HepG2 (cell line): Measurements from ENCODE around the gene PSMD2. TPM values are rescaled to one million over a fixed set of nuclear protein-coding genes. Genes with fewer than 3 reads are reported as not detected.

Source experiments
- ATAD3A ChIP-seq: sonication (generic); formaldehyde crosslinking; IDR thresholded peaks from 2 replicates; pipeline ENCODE4 v1.4.0; 2020; ENCODE audit warnings: missing genetic modification reagents
- ATF7-NPFF ChIP-seq: sonication (generic); formaldehyde crosslinking; IDR thresholded peaks from 2 replicates; pipeline ENCODE4 v1.8.1; 2023; ENCODE audit warnings: mild to moderate bottlenecking, low read depth, missing genetic modification reagents, moderate library complexity
- DRAP1 ChIP-seq: IDR thresholded peaks from 2 replicates; pipeline ENCODE4 v1.6.1; 2016; ENCODE audit warnings: missing genetic modification reagents, missing compliant biosample characterization
- ETV6 ChIP-seq: sonication (generic); formaldehyde crosslinking; conservative IDR thresholded peaks from 2 replicates; pipeline ENCODE4 v1.4.0; 2020; ENCODE audit warnings: missing genetic modification reagents
- HDAC2 ChIP-seq: sonication (generic); formaldehyde crosslinking; IDR thresholded peaks from 2 replicates; pipeline ENCODE4 v1.4.0; 2020; ENCODE audit warnings: missing genetic modification reagents
- MXI1 ChIP-seq: IDR thresholded peaks from 3 replicates; pipeline ENCODE4 v1.6.1; 2012; ENCODE audit warnings: low read depth, low read length, inconsistent platforms, borderline replicate concordance
- PAF1 ChIP-seq: IDR thresholded peaks from 2 replicates; pipeline ENCODE4 v1.6.1; 2016; ENCODE audit warnings: missing genetic modification reagents, missing compliant biosample characterization
- PATZ1 ChIP-seq: sonication (generic); formaldehyde crosslinking; IDR thresholded peaks from 2 replicates; pipeline ENCODE4 v1.4.0; 2020; ENCODE audit warnings: missing genetic modification reagents
- SAP130 ChIP-seq: IDR thresholded peaks from 2 replicates; pipeline ENCODE4 v1.6.1; 2016; ENCODE audit warnings: low read depth
- SMAD9 ChIP-seq: sonication (generic); formaldehyde crosslinking; IDR thresholded peaks from 2 replicates; pipeline ENCODE4 v1.5.1; 2020; ENCODE audit warnings: mild to moderate bottlenecking, missing genetic modification reagents
- SP1 ChIP-seq, 2 experiments: fragments of 450-650 bp in 1 of 2; sonication (generic) in 1 of 2; formaldehyde crosslinking in 1 of 2; IDR thresholded peaks; 2 replicates each; pipeline versions ENCODE4 v1.4.0 to v1.6.1; 2016 to 2020; ENCODE audit warnings: missing genetic modification reagents in 1 of 2
- SRSF1 ChIP-seq: fragments of 200-400 bp; formaldehyde crosslinking; optimal IDR thresholded peaks from 2 replicates; pipeline ENCODE3; 2017; ENCODE audit warnings: mild to moderate bottlenecking, low read depth, low read length, moderate library complexity
- SRY ChIP-seq: sonication (generic); formaldehyde crosslinking; IDR thresholded peaks from 2 replicates; pipeline ENCODE4 v1.8.0; 2022; ENCODE audit warnings: mild to moderate bottlenecking, missing genetic modification reagents
- YEATS4 ChIP-seq: sonication (generic); formaldehyde crosslinking; IDR thresholded peaks from 2 replicates; pipeline ENCODE4 v1.4.0; 2020; ENCODE audit warnings: missing genetic modification reagents, borderline replicate concordance
- ZNF44 ChIP-seq: sonication (generic); formaldehyde crosslinking; IDR thresholded peaks from 2 replicates; pipeline ENCODE4 v1.5.1; 2020; ENCODE audit warnings: mild to moderate bottlenecking, missing genetic modification reagents
- ZNF605 ChIP-seq: sonication (generic); formaldehyde crosslinking; IDR thresholded peaks from 2 replicates; pipeline ENCODE4 v1.8.0; 2022; ENCODE audit warnings: mild to moderate bottlenecking, missing genetic modification reagents
- ZNF615 ChIP-seq: sonication (generic); formaldehyde crosslinking; IDR thresholded peaks from 2 replicates; pipeline ENCODE4 v1.5.0; 2020; ENCODE audit warnings: mild to moderate bottlenecking, missing genetic modification reagents, borderline replicate concordance
- ZNF7 ChIP-seq: IDR thresholded peaks from 2 replicates; pipeline ENCODE4 v1.6.1; 2016; ENCODE audit warnings: missing biosample characterization, missing genetic modification reagents
- ZNF841 ChIP-seq: sonication (generic); formaldehyde crosslinking; IDR thresholded peaks from 2 replicates; pipeline ENCODE4 v1.8.1; 2023; ENCODE audit warnings: missing genetic modification reagents, borderline replicate concordance
- polyA plus RNA-seq, 8 experiments: library from polyadenylated mRNA; depleted of rRNA in 3 of 8; stranded (reverse) in 7 of 8; unstranded in 1 of 8; fragments of >200 nt; fragmentation: Illumina TruSeq in 4 of 8; extraction: Trizol in 4 of 8; gene quantifications; 2 replicates each; pipeline versions ENCODE4 v1.2.1 to v1.2.3, GENCODE V29; 2011 to 2016; ENCODE audit warnings: low read depth in 4 of 8, missing spikeins in 1 of 8, mixed read lengths in 1 of 8; ENCODE audit not compliant: insufficient read depth in 1 of 8
- total RNA-seq, 5 experiments: library from RNA; depleted of rRNA; stranded (reverse); fragments of >200 nt; fragmentation: Illumina TruSeq; extraction: Trizol; gene quantifications; 2 replicates each; pipeline ENCODE4 v1.2.3, GENCODE V29; 2016; ENCODE audit warnings: low read depth in 1 of 5
- TF ChIP-seq, protein P1 (sequence below): sonication (generic); formaldehyde crosslinking; IDR thresholded peaks from 2 replicates; pipeline ENCODE4; 2020; ENCODE audit warnings: missing genetic modification reagents, mild to moderate bottlenecking, borderline replicate concordance
- TF ChIP-seq, protein P2 (sequence below): IDR thresholded peaks from 2 replicates; pipeline ENCODE4 v1.6.1; 2016; ENCODE audit warnings: missing biosample characterization, missing genetic modification reagents, low read depth
- TF ChIP-seq, protein P3 (sequence below): IDR thresholded peaks from 2 replicates; pipeline ENCODE4 v1.6.1; 2016

PSMD2 gene
- total and polyA plus RNA-seq, 2 of the 13 experiments (the other 11 are each of a cell fraction or from before 2014, with no cell fraction given) = 125 to 200 TPM

- TF ChIP-seq SMAD9 (CRISPR knock-in tag) (no peak), ZNF615 (no peak), DRAP1 (CRISPR knock-in tag) (peak; percentile 44; the same call in 1 of the 2 replicates), PAF1 (no peak), ATAD3A (no peak), SRY (no peak), SP1 (IDR thresholded peaks at IDR 0.05) (no peak), SP1 (CRISPR knock-in tag; IDR thresholded peaks at IDR 0.05) (peak; percentile 80), ETV6 (no peak; the same call in 1 of the 2 replicates), SRSF1 (no peak), ZNF7 (CRISPR knock-in tag) (no peak), MXI1 (peak; percentile 81; the same call in 2 of the 3 replicates), YEATS4 (CRISPR knock-in tag) (peak; percentile 74), ATF7-NPFF (CRISPR knock-in tag) (no peak), ZNF605 (CRISPR knock-in tag) (no peak), ZNF44 (CRISPR knock-in tag) (no peak), PATZ1 (CRISPR knock-in tag) (peak; percentile 74), HDAC2 (CRISPR knock-in tag) (no peak), ZNF841 (CRISPR knock-in tag) (0 out of 2 replicates have a peak, but pooled peaks have one; percentile 36), SAP130 (CRISPR knock-in tag) (peak; percentile 72)
- TF ChIP-seq, protein P1, sequence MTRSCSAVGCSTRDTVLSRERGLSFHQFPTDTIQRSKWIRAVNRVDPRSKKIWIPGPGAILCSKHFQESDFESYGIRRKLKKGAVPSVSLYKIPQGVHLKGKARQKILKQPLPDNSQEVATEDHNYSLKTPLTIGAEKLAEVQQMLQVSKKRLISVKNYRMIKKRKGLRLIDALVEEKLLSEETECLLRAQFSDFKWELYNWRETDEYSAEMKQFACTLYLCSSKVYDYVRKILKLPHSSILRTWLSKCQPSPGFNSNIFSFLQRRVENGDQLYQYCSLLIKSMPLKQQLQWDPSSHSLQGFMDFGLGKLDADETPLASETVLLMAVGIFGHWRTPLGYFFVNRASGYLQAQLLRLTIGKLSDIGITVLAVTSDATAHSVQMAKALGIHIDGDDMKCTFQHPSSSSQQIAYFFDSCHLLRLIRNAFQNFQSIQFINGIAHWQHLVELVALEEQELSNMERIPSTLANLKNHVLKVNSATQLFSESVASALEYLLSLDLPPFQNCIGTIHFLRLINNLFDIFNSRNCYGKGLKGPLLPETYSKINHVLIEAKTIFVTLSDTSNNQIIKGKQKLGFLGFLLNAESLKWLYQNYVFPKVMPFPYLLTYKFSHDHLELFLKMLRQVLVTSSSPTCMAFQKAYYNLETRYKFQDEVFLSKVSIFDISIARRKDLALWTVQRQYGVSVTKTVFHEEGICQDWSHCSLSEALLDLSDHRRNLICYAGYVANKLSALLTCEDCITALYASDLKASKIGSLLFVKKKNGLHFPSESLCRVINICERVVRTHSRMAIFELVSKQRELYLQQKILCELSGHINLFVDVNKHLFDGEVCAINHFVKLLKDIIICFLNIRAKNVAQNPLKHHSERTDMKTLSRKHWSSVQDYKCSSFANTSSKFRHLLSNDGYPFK (CRISPR knock-in tag) = no peak
- TF ChIP-seq, protein P2, sequence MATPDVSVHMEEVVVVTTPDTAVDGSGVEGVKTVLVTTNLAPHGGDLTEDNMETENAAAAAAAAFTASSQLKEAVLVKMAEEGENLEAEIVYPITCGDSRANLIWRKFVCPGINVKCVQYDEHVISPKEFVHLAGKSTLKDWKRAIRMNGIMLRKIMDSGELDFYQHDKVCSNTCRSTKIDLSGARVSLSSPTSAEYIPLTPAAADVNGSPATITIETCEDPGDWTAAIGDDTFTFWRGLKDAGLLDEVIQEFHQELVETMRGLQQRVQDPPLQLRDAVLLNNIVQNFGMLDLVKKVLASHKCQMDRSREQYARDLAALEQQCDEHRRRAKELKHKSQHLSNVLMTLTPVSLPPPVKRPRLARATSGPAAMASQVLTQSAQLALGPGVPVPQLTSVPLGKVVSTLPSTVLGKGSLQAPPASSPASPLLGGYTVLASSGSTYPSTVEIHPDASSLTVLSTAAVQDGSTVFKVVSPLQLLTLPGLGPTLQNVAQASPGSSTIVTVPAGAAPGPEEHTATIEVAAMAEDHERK (CRISPR knock-in tag) = peak; percentile 67
- TF ChIP-seq, protein P3, sequence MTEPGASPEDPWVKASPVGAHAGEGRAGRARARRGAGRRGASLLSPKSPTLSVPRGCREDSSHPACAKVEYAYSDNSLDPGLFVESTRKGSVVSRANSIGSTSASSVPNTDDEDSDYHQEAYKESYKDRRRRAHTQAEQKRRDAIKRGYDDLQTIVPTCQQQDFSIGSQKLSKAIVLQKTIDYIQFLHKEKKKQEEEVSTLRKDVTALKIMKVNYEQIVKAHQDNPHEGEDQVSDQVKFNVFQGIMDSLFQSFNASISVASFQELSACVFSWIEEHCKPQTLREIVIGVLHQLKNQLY (CRISPR knock-in tag) = no peak; the same call in 1 of the 2 replicates
Observed at GRCh38 chr3:184314363-184314699, 15.3 kb downstream of the PSMD2 start, which contains the start of gene EIF4G1 (continued).
